ENCODE results near the gene CYP2F1. TPM values are rescaled to one million over a fixed set of nuclear protein-coding genes. Genes with fewer than 3 reads are reported as not detected.
"Not testable (repeated sequence)": the region's sequence is repeated elsewhere in the genome, so short reads cannot be mapped to it uniquely, and the experiment has no call there.

The CYP2F1 gene
- total RNA-seq, 1 donor: not detected

- DNase-seq (ENCODE audit: low read depth): peak; percentile 33
- TF ChIP-seq CTCF (IDR thresholded peaks at IDR 0.05; ENCODE audit: insufficient read depth, low read length): peak; percentile 68
- H3K4me3 ChIP-seq (ENCODE audit: low read depth, low read length): not testable (repeated sequence)
These were observed 12.6 kb downstream of the CYP2F1 start for GRCh38 chr19:41126765-41127203.

- not testable (repeated sequence) for H3K4me3 ChIP-seq (ENCODE audit: low read depth, low read length); DNase-seq (ENCODE audit: low read depth)
These were observed 13.1 kb downstream of the CYP2F1 start for GRCh38 chr19:41127362-41127761.

GRCh38 chr19:41127801-41128300 lies 13.6 kb downstream of the CYP2F1 start:
- not testable (repeated sequence) for H3K4me3 ChIP-seq (ENCODE audit: low read depth, low read length)
- TF ChIP-seq CTCF (IDR thresholded peaks at IDR 0.05; ENCODE audit: insufficient read depth, low read length): peak; percentile 32
- peak; percentile 51 for DNase-seq (ENCODE audit: low read depth)

- no peak for DNase-seq (ENCODE audit: low read depth)
- TF ChIP-seq CTCF (IDR thresholded peaks at IDR 0.05; ENCODE audit: insufficient read depth, low read length): no peak
- H3K4me3 ChIP-seq (ENCODE audit: low read depth, low read length): no peak overlapping the region
These were observed 14.5 kb downstream of the CYP2F1 start for GRCh38 chr19:41128692-41129091.

GRCh38 chr19:41131186-41131585 lies 17.0 kb downstream of the CYP2F1 start:
- no peak for DNase-seq (ENCODE audit: low read depth)
- TF ChIP-seq CTCF (IDR thresholded peaks at IDR 0.05; ENCODE audit: insufficient read depth, low read length): no peak

GRCh38 chr19:41133260-41133659 lies 19.0 kb downstream of the CYP2F1 start:
- no peak for TF ChIP-seq CTCF (IDR thresholded peaks at IDR 0.05; ENCODE audit: insufficient read depth, low read length)
- no peak overlapping the region for H3K4me3 ChIP-seq (ENCODE audit: low read depth, low read length)
- DNase-seq (ENCODE audit: low read depth): peak; percentile 5

More at GRCh38 chr19:41131186-41131585, 17.0 kb downstream of the CYP2F1 start:
- no peak overlapping the region for H3K4me3 ChIP-seq (ENCODE audit: low read depth, low read length)

GRCh38 chr19:41134616-41135015 lies 20.4 kb downstream of the CYP2F1 start:
- DNase-seq (ENCODE audit: low read depth): no peak
- no peak overlapping the region for H3K4me3 ChIP-seq (ENCODE audit: low read depth, low read length)
- no peak for TF ChIP-seq CTCF (IDR thresholded peaks at IDR 0.05; ENCODE audit: insufficient read depth, low read length)

GRCh38 chr19:41135390-41136384 lies 21.5 kb downstream of the CYP2F1 start:
- DNase-seq (ENCODE audit: low read depth): peak; percentile 32
- H3K4me3 ChIP-seq (ENCODE audit: low read depth, low read length): peak overlapping the region; percentile 41

Measured in fibroblast of the aortic adventitia (primary cell).